ENCODE results near the gene CSNK1G3. TPM values are rescaled to one million over a fixed set of nuclear protein-coding genes. Genes with fewer than 3 reads are reported as not detected.

Gene CSNK1G3
- polyA plus RNA-seq, 6 donors from 2014 or later, result 92.2 to 123 (median 109) TPM

DNA sequence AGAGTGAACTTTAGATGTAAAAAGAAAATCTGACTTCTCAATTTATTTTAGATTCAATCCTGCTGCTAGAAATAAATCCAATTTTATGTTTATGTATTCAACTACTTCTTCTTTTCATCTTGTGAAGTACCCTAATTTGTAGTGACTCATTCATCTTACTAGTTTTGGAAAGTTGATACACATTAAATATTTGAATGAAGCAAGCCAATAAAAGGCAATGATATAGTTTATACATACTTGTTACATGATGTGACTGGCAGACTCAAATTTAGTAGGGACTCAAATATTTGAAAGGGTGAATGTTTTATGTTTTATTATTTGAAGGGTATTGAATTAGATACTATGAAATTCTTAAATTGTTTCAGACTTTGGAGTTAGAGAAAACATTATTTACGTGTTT lies 34.7 kb downstream of the CSNK1G3 start:
- Mint-ChIP-seq H3K36me3 (peaks cover 0 to 8% of the 10 kb centered on the region in 2 donors), H3K4me3 (peak overlapping the region in 1 of 8 donors; percentile 30), H3K27ac (peak overlapping the region; percentile 33 to 98 (median 71)), H3K9me3 (peaks cover 0 to 3% (median 0%) of the 10 kb centered on the region in 7 donors), H3K27me3 (no peaks in the 10 kb centered on the region), H3K4me1 (peaks cover 52 to 75% (median 62%) of the 10 kb centered on the region in 3 donors)
- no peak for ATAC-seq (ENCODE audit: low read depth in 2 of 2)
- DNase-seq, result no peak

DNA sequence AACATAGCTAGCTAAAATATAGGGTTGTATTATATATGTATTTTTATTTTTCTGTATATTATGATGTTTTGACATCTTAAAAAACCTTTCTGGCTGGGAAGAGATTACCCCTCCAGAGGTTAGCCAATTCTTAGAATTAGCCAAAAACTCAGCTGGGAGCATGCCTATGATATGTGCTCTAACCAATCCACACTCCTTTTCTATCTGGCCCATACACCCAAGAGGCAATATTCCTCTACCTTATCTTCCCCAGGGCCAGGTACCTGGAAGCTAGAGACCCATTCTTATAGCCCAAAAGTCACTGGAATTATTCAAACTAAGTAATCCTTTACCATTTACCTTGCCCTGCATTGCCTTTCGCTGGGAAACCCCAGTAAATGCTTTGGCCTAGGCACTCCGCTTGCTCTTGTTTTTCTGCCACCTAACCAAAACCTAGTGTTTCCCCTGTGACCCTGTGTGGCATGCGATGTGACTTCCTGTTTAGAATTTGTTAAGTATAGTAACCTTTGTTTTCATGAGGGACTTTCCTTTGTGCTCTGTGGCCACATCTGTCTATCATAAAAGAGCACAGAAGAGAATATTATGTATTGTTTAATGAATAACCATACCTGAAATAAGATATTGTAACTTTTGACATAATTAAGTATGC lies 37.4 kb downstream of the CSNK1G3 start:
- Mint-ChIP-seq H3K4me3 (peak overlapping the region; percentile 10 to 89 (median 69)), H3K27ac (peak overlapping the region; percentile 86 to 98 (median 98)), H3K9me3 (peaks cover 0 to 3% (median 0%) of the 10 kb centered on the region in 7 donors), H3K27me3 (no peaks in the 10 kb centered on the region), H3K36me3 (peaks cover 0 to 8% of the 10 kb centered on the region in 2 donors), H3K4me1 (peaks cover 33 to 56% (median 45%) of the 10 kb centered on the region in 3 donors)
- ATAC-seq (ENCODE audit: low read depth in 2 of 2) (peak; percentile 98), DNase-seq (peak; percentile 78)

DNA sequence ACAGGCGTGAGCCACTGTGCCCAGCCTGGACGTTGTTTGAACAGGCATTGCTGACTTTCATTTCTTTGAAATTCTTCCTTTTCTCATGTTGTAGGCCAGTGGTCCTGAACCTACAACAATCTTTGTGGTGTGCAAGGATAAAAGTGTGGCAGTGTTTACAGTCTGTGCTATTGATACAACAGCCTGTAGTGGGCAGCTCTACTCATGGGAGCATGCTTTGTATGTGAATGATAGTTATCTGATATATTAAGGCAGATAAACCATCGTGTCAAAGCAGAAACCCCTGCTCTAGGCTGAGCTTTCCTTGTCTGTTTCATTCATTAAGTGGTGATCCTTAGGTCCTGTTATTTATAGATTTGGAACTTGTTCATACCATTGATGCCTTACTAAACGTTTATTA lies 42.6 kb downstream of the CSNK1G3 start:
- H3K4me3 Mint-ChIP-seq, result no peak overlapping the region
- H3K27ac Mint-ChIP-seq, result peak overlapping the region in 4 of 6 donors; percentile 17 to 87 (median 64)
- DNase-seq, result no peak
- H3K36me3 Mint-ChIP-seq, result peaks cover 6 to 24% of the 10 kb centered on the region in 2 donors
- no peak for ATAC-seq (ENCODE audit: low read depth in 2 of 2)
- no peaks in the 10 kb centered on the region for H3K27me3 Mint-ChIP-seq
- H3K4me1 Mint-ChIP-seq, result peaks cover 30 to 52% (median 30%) of the 10 kb centered on the region in 3 donors
- no peaks in the 10 kb centered on the region for H3K9me3 Mint-ChIP-seq

DNA sequence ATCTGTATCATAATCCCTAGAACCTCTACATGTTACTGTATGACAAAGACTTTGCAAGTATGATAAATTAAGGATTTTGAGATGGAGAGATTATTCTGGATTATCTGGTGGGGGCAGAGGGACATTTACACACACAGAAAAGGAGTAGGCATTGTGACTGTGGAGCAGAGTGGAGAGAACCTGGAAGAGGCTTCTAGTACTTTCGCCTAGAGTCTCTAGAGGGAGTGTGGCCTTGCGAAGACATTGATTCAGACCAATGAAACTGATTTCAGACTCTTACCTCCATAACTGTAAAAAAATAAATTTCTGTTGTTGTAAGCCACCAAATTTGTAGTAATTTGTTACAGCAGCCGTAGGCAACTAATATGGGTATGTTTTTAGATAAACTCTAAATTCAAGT lies 45.9 kb downstream of the CSNK1G3 start:
- no peaks in the 10 kb centered on the region for H3K9me3 Mint-ChIP-seq
- H3K27ac Mint-ChIP-seq, result no peak overlapping the region
- no peak overlapping the region for H3K4me3 Mint-ChIP-seq
- peaks cover 31 to 67% (median 43%) of the 10 kb centered on the region in 3 donors for H3K4me1 Mint-ChIP-seq
- DNase-seq (no peak), ATAC-seq (ENCODE audit: low read depth in 2 of 2) (no peak)
- H3K27me3 Mint-ChIP-seq, result no peaks in the 10 kb centered on the region
- H3K36me3 Mint-ChIP-seq, result peaks cover 6 to 16% of the 10 kb centered on the region in 2 donors

DNA sequence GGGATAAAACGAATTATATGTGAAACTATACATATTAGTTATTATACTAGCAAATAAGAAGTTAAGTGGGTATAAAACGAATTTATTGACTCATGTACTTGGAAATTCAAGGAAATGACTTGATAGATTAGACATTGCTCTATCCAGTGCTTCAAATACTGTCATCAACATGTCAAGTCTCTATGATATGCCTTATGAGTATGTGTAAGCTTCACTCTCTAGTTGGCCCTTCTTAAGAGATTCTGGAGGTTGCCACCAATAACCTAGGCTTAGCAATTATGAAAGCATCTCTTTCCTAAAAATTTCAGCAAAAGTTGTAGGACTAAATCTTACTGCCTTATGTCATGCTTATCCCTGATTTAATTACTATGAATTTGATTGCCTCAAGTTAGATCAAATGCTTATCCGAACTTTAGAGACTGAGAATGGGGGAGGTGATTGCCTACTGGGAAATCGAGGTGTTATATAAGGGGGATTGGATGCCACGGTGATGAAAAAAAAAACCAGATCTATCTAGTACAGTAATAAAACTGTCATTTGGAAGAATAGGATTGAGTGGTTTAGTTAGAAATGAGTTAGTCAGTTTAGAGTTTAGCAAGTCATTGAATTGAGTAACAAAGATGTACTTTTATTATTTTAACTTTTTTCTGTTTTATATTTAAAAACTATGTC lies 46.9 kb downstream of the CSNK1G3 start:
- no peaks in the 10 kb centered on the region for H3K9me3 Mint-ChIP-seq
- H3K27me3 Mint-ChIP-seq, result no peaks in the 10 kb centered on the region
- peaks cover 6 to 16% of the 10 kb centered on the region in 2 donors for H3K36me3 Mint-ChIP-seq
- H3K27ac Mint-ChIP-seq, result peak overlapping the region in 2 of 6 donors; percentile 6 to 59
- peaks cover 38 to 65% (median 43%) of the 10 kb centered on the region in 3 donors for H3K4me1 Mint-ChIP-seq
- ATAC-seq (ENCODE audit: low read depth in 2 of 2) (no peak), DNase-seq (no peak)
- no peak overlapping the region for H3K4me3 Mint-ChIP-seq

DNA sequence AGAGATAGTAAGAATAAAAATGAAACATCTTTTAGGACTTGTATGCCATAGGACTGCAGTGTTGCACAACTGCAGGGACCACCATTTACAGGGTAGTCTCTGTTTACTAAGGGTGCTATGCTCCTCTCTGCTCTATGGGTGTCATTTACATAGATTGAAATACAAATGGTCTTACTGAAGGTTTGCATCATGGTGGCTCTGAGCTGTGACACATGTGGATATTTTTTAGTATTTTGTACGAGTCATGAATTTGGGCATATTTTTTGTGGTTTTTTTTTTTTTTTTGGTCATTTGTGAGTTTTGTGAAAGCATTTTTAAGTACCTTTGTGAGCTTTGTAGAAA lies 47.4 kb downstream of the CSNK1G3 start:
- Mint-ChIP-seq H3K27ac (peak overlapping the region in 1 of 6 donors; percentile 9), H3K36me3 (peaks cover 6 to 16% of the 10 kb centered on the region in 2 donors), H3K4me3 (no peak overlapping the region), H3K4me1 (peaks cover 36 to 60% (median 39%) of the 10 kb centered on the region in 3 donors), H3K9me3 (no peaks in the 10 kb centered on the region), H3K27me3 (no peaks in the 10 kb centered on the region)
- DNase-seq, result no peak
- no peak for ATAC-seq (ENCODE audit: low read depth in 2 of 2)

DNA sequence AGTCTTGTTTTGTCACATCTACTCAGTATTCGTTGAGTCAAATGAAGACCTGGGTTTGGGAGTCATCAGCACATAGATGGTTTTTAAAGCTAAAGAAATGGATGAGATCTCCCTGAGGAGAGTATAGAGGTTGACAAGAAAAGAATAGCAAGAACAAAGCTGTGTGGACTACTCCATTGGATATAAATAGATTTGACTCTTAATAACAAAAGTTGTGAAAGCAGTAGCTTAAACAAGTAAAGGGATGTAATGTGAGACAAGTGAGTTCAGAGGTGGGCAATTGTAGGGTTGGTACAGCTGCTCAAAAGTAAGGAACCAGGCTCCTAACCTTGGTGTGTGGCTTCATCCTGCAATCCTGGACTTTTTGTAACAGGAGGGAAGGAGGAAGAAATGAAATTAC lies 49.3 kb downstream of the CSNK1G3 start:
- peaks cover 0 to 2% (median 0%) of the 10 kb centered on the region in 7 donors for H3K9me3 Mint-ChIP-seq
- H3K4me3 Mint-ChIP-seq, result no peak overlapping the region
- peak overlapping the region in 2 of 6 donors; percentile 52 to 57 for H3K27ac Mint-ChIP-seq
- peaks cover 14 to 16% of the 10 kb centered on the region in 2 donors for H3K36me3 Mint-ChIP-seq
- ATAC-seq (ENCODE audit: low read depth in 2 of 2) (no peak), DNase-seq (no peak)
- H3K27me3 Mint-ChIP-seq, result no peaks in the 10 kb centered on the region
- H3K4me1 Mint-ChIP-seq, result peaks cover 30 to 57% (median 36%) of the 10 kb centered on the region in 3 donors

DNA sequence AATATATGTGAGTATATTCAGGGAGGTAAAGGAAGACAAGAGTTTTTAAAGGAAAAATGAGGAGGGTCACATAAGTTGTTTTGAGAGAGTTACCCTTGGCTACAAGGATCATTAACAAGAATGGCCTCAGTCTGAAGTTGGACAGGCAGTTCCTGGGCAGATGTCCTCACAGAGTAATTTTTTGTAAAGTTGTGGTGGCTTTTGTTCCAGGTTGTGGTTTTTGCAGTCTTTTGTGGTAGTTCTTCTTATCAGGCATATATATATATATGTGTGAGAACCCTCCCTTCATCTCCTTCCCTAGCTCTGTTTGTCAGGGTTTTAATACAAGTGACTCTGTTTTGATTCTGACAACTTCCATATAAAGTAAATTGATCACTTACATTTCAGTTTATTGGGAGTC lies 60.0 kb downstream of the CSNK1G3 start:
- ATAC-seq (ENCODE audit: low read depth in 2 of 2) (no peak), DNase-seq (no peak)
- Mint-ChIP-seq H3K27ac (peak overlapping the region in 5 of 6 donors; percentile 12 to 96 (median 20)), H3K9me3 (no peaks in the 10 kb centered on the region), H3K27me3 (no peaks in the 10 kb centered on the region), H3K4me3 (peak overlapping the region in 1 of 8 donors; percentile 12), H3K36me3 (peaks cover 0 to 13% of the 10 kb centered on the region in 2 donors), H3K4me1 (peaks cover 17 to 33% (median 27%) of the 10 kb centered on the region in 3 donors)

DNA sequence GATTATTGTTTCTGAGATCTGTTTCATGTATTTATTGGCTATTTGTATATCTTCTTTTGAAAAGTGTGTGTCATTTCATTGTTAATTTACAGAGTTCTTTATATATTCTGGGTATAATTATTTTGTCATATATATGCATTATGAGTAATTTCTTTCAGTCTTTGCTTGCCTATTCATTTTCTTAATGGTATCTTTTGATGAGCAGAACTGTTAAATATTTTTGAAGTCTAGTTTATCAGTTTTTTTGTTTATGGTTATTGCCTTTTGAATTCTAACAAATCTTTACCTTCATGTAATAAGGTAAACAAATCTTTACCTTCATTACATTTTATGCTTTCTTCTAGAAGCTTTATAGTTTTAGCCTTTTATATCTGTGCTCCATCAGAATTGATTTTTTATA lies 66.4 kb downstream of the CSNK1G3 start:
- DNase-seq, result no peak
- H3K36me3 Mint-ChIP-seq, result peaks cover 0 to 29% of the 10 kb centered on the region in 2 donors
- H3K27ac Mint-ChIP-seq, result peak overlapping the region in 2 of 6 donors; percentile 2 to 47
- H3K4me1 Mint-ChIP-seq, result peaks cover 0 to 6% (median 0%) of the 10 kb centered on the region in 3 donors
- no peak for ATAC-seq (ENCODE audit: low read depth in 2 of 2)
- no peak overlapping the region for H3K4me3 Mint-ChIP-seq
- no peaks in the 10 kb centered on the region for H3K27me3 Mint-ChIP-seq
- no peaks in the 10 kb centered on the region for H3K9me3 Mint-ChIP-seq

DNA sequence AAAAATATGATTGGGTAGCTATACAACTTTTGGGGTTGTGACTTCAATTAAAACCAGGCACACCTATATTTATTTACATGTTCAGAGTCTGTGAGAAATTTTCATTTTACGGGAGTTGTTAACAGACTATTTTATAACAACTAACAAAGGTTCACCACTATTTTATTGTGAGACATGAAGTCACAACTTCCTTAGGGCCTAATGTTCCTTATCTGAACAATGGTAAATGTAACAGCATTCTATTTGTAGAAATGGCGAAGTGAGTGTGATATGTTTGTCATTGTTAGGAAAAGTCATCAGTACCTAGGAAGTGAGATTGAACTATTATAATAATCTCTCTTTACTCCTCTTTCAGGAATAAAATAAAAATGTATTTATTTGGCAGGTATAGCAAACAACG lies 67.4 kb downstream of the CSNK1G3 start:
- Mint-ChIP-seq H3K27me3 (no peaks in the 10 kb centered on the region), H3K9me3 (no peaks in the 10 kb centered on the region), H3K4me1 (peaks cover 0 to 6% (median 0%) of the 10 kb centered on the region in 3 donors)

DNA sequence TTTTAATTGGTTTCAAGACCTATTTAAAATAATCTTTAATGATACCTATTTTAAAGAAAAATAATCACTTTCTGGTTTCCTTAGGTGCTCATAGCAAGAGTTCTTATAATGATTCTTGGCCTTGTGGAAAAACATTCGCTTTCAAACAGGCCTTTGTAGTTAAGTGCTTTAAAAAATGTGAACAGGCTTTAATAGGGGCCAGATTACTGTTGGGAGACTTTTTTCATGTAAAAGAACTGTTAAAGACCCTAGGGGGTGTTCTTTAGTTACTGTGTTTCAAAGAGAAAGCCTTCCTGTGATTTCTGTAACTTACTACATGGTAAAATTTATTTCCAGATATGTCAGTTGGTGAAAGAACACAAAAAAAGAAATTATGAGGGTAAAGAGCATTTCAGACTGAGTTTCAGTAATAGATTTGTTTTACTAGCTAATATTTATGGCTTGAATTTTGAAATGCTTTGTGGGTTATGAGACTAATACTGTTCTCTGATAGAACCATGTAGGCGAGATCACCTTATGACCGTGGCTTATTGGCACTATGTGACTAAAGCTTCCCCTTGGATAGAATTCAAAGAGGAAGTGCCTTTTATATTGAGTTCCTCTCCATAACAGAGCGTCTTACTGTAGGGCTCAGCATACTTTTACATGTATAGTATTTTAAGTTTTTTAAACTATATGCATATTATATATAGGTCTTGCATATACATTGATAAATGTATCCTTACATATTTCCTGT lies 70.7 kb downstream of the CSNK1G3 start:
- Mint-ChIP-seq H3K27ac (peak overlapping the region in 1 of 6 donors; percentile 7), H3K27me3 (no peaks in the 10 kb centered on the region), H3K4me3 (no peak overlapping the region), H3K9me3 (peaks cover 0 to 2% (median 0%) of the 10 kb centered on the region in 7 donors), H3K36me3 (peaks cover 7 to 25% of the 10 kb centered on the region in 2 donors), H3K4me1 (peaks cover 5 to 10% (median 5%) of the 10 kb centered on the region in 3 donors)
- no peak for DNase-seq
- peak in 1 of 2 donors; percentile 44 for ATAC-seq (ENCODE audit: low read depth in 2 of 2)

More for the DNA sequence above, 67.4 kb downstream of the CSNK1G3 start:
- no peak for DNase-seq
- Mint-ChIP-seq H3K4me3 (no peak overlapping the region), H3K27ac (no peak overlapping the region), H3K36me3 (peaks cover 0 to 33% of the 10 kb centered on the region in 2 donors)
- no peak for ATAC-seq (ENCODE audit: low read depth in 2 of 2)

DNA sequence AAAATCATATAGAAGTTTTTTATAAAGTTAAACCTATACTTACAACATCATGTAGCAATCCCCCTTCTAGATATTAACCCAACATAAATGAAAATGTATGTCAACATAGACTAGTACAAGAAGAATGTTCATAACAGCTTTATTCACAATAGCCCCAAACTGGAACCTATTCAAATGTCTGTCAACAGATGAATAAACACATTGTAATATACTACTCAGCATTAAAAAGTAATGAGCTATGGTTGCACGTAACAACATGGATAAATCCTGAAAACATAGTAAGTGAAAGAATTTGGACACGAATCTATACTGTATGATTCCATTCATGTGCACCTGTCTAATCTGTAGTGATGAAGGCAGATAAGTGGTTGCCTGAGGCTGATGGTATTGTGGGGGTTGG lies 73.9 kb downstream of the CSNK1G3 start:
- Mint-ChIP-seq H3K4me1 (peaks cover 5 to 10% (median 5%) of the 10 kb centered on the region in 3 donors), H3K27ac (no peak overlapping the region), H3K36me3 (peaks cover 7 to 16% of the 10 kb centered on the region in 2 donors), H3K27me3 (no peaks in the 10 kb centered on the region), H3K9me3 (peaks cover 0 to 2% (median 0%) of the 10 kb centered on the region in 7 donors), H3K4me3 (no peak overlapping the region)
- DNase-seq (no peak), ATAC-seq (ENCODE audit: low read depth in 2 of 2) (no peak)

DNA sequence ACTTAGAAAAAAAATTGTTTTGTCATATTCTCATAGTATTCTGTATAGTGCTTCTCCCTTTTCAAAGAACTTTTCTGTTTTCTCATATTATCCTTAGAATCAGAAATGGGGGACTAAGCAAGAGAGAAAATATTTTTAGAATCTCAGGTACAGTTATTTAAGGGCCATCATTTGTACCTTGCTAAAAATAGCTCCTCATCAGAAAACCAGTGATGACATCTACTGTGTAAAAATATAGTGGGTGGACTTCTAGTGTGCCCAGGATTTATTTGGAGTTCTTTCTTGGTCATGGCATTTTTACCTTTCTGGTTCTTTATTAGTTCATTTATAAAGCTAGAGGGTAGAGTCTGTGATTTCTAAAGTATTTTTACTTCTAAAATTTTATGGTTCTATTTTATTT lies 82.5 kb downstream of the CSNK1G3 start:
- no peak for DNase-seq
- H3K4me1 Mint-ChIP-seq, result peaks cover 0 to 18% (median 11%) of the 10 kb centered on the region in 3 donors
- H3K4me3 Mint-ChIP-seq, result no peak overlapping the region
- no peak for ATAC-seq (ENCODE audit: low read depth in 2 of 2)
- H3K36me3 Mint-ChIP-seq, result peaks cover 28 to 35% of the 10 kb centered on the region in 2 donors
- peak overlapping the region in 2 of 6 donors; percentile 43 to 57 for H3K27ac Mint-ChIP-seq
- H3K9me3 Mint-ChIP-seq, result no peaks in the 10 kb centered on the region
- H3K27me3 Mint-ChIP-seq, result no peaks in the 10 kb centered on the region
